GM06990 (cell line): ENCODE measurements around the gene ZNF195.
"Not testable (repeated sequence)": the region's sequence is repeated elsewhere in the genome, so short reads cannot be mapped to it uniquely, and the experiment has no call there.

Experiments used
- DNase-seq: peaks from one replicate; pipeline ENCODE4 v3.0.0-alpha.2; 2011; ENCODE audit not compliant: insufficient read length; ENCODE audit errors: extremely low read depth
- H3K27me3 ChIP-seq: replicated peaks from 2 replicates; pipeline ENCODE4 v1.6.0; 2011; ENCODE audit warnings: low read length; ENCODE audit not compliant: control insufficient read depth, insufficient read depth
- H3K36me3 ChIP-seq: 2 replicates; pipeline ENCODE4 v1.5.1; 2011; ENCODE audit warnings: low read length; ENCODE audit not compliant: control insufficient read depth, insufficient read depth
- H3K4me3 ChIP-seq: replicated peaks from 2 replicates; pipeline ENCODE4 v1.5.1; 2011; ENCODE audit warnings: low read depth, mild to moderate bottlenecking, control low read depth, low read length
- CTCF ChIP-seq: IDR thresholded peaks from 2 replicates; pipeline ENCODE4 v1.5.1; 2011; ENCODE audit warnings: low read length, control low read depth, mild to moderate bottlenecking, inconsistent platforms; ENCODE audit not compliant: insufficient read depth, poor library complexity, severe bottlenecking

Gene ZNF195

DNA sequence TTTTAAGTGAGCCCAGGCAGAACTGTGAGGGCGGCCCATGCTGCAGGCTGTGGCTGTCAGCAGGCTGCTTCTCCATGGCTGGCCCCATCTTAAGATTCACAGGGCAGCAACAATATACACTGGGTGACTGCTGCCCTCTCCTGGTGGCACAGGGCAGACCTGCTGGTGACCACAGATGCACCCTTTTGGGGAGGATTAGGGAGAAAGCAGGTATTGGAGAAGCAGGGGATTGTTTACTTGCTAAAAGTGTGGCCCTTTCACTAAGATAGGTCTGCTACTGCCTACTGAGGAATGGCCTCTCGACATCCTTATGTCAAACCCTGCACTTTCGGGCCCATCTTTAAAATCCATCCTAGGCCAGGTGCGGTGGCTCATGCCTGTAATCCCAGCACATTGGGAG lies 38.1 kb upstream of the ZNF195 start:
- peak; percentile 40 for TF ChIP-seq CTCF
- H3K27me3 ChIP-seq, H3K4me3 ChIP-seq, H3K36me3 ChIP-seq, DNase-seq: not testable (repeated sequence)

DNA sequence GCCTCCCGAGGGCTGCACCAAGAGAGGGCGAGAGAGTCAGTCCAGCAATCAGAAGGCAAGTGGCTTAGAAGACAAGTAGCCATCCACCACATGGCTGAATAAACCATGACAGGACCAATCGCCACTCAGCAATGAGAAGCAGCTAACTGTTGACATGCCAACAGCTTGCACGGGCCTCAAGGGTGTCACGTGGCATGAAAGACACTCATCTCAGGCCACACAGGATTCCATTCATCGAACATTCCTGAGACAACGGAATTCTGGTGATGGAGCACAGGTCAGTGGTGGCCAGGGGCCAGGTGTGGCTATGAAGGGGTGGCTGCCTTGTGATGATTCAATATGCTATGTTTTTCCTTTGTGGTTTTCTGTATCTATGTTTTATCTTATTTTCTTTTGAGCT lies 36.4 kb upstream of the ZNF195 start:
- DNase-seq, H3K27me3 ChIP-seq, H3K36me3 ChIP-seq, H3K4me3 ChIP-seq: not testable (repeated sequence)

- H3K4me3 ChIP-seq, H3K36me3 ChIP-seq, DNase-seq, H3K27me3 ChIP-seq: not testable (repeated sequence)
Measured at GRCh38 chr11:3413666-3414065, 34.7 kb upstream of the ZNF195 start.

- no peak for DNase-seq
- no peaks in the 10 kb centered on the region for H3K27me3 ChIP-seq
- no peak overlapping the region for H3K4me3 ChIP-seq
- no peaks in the 10 kb centered on the region for H3K36me3 ChIP-seq
- no peak for TF ChIP-seq CTCF
Measured at GRCh38 chr11:3412837-3413236, 33.9 kb upstream of the ZNF195 start.

DNA sequence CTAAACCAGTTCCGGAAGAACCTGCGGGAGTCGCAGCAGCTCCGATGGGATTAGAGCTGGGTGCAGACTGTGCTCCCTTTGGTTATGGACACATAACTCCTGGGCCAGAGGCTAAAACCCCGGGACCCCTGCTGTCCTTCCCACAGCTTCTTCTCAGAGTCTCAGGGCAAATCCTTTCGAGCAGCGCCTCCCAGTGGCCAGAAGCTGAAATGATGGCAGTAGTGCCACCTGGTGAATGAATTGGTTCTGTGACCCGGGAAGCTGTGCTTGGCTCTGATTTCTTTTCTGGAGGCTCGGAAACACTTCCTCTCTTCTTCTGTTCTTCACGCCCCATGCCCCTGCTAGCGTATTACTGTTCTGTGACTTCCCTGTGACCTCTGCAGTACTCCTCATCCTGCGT lies 29.8 kb upstream of the ZNF195 start:
- DNase-seq, H3K36me3 ChIP-seq, H3K4me3 ChIP-seq, H3K27me3 ChIP-seq: not testable (repeated sequence)
- peak; percentile 76 for TF ChIP-seq CTCF

DNA sequence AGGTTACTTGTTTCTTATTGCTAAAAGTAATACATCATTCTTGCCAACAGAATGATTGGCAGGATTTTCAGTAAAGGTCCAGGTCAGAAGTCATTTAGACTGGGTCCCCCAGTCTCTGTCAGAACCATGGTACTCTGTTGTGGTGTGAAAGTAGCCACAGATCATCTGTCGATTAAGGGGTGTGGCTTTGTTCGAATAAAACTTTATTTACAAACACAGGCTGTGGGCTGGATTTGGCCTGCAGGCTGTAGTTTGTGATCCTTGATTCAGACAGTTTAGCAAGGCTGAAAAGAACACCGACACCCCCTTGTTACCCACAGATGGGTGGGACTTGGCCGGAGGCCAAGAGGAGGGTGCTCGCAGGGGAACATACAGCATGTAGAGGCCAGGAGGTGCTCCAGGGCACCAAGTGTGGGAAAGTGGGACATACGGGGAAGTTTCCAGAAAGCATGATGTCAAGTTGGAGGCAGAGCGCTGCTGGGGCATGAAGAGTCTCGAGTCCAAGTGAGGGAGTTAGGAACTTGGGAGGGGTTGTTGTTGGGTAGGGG lies 29.2 kb upstream of the ZNF195 start:
- H3K27me3 ChIP-seq, H3K4me3 ChIP-seq, H3K36me3 ChIP-seq, DNase-seq: not testable (repeated sequence)

DNA sequence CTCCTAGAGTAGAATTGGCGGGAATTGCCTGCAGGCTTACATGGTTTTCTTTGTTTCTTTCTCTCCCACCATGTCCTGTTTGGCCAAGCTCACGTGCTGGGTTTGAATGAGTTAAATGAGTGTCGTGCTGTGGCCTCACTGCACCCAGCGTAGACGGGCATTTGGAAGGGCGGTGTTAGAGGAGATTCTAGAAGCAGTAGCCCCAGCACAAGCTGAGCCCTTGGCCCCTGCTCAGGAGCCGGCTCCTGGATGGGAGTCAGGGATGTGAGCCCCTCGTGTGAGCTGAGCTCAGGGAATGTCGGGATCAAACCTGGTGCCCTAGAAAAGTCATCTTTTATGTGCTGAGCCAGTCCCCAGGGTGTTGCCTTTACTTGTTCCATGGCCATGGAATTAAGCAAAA lies 28.0 kb upstream of the ZNF195 start:
- H3K27me3 ChIP-seq, H3K4me3 ChIP-seq, DNase-seq, H3K36me3 ChIP-seq: not testable (repeated sequence)

DNA sequence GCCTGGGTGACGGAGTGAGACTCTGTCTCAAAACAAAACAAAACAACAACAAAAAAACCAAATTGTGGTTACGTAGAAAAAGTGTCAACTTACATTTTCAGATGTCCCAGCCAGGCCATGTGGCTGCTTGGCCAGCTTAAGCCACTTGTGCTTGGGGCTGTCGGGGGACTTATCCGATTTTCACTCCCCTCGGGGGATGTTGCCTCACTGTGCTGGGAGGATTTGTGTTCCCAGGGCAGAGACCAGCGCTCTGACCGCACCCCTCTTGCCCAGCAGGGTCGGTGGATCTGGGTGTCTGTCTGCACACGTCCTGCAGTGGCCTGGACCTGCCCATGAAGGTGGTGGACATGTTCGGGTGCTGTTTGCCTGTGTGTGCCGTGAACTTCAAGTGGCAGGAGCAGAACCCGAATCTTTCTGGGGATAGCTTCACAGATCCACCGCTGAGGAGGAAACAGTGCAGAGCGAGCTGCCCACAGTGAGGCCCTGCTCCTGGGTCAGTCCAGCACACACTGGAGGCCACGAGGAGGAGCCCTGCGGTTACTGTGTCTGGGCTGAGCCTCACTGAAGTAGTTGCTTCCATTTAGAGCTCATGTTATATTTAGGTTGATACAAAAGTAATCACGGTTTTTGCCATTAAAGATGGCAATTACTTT lies 27.4 kb upstream of the ZNF195 start:
- not testable (repeated sequence) for DNase-seq, H3K4me3 ChIP-seq, H3K36me3 ChIP-seq, H3K27me3 ChIP-seq

- H3K36me3 ChIP-seq, H3K27me3 ChIP-seq, H3K4me3 ChIP-seq, DNase-seq: not testable (repeated sequence)
Measured at GRCh38 chr11:3404076-3404925, 25.4 kb upstream of the ZNF195 start.

DNA sequence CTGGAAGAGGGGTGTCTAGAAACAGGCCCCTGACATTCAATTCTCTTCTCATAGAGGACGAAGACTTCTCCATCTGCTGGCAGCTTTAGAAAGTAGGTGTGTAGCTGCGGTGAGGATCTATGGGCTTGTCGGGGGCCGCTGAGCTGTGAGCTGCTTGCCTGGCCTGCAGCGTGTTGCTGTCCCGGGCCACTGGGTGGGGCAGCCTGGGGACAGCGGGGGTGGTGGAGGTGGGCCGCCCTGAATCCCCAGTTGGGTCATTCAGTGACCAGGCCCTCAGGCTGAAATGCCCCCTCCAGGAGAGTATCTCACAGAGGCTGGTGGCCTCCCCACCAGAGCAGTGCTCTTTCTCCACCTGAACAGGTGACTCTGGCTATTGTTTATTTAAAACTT lies 23.9 kb upstream of the ZNF195 start:
- not testable (repeated sequence) for DNase-seq, H3K27me3 ChIP-seq, H3K36me3 ChIP-seq, H3K4me3 ChIP-seq

- H3K27me3 ChIP-seq, DNase-seq, H3K36me3 ChIP-seq, H3K4me3 ChIP-seq: not testable (repeated sequence)
Measured at GRCh38 chr11:3402181-3402860, 23.4 kb upstream of the ZNF195 start.
